Stimulated activated naive CD4-positive, alpha-beta T cell treated with Interleukin-2 at 50 U/mL for 16 hours (primary cell): ENCODE measurements around the gene PRR33.
"Not testable (repeated sequence)": the region's sequence is repeated elsewhere in the genome, so short reads cannot be mapped to it uniquely, and the experiment has no call there.

Experiments used
- DNase-seq: peaks from one replicate; lab custom pipeline; 2025; lab: John Stamatoyannopoulos, UW

Gene PRR33

DNA sequence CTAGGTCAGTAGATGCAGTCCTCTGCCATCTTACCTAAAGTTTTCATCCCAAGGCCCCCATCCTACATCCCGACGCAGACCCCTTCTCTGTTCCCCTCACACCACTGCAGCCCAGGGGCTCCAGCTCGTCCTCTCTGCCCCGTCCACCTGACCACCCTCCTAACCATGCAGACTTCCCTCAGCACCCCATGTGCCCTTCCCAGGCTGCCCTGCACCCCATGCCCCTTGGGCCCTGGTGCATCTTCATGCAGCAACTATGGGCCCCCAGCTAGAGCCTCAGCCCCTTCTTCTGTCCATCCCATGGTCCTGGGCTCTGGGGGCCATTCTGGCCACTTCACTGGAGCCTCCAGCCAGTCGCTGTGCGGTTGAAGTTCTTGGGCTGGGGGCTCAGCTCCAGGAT lies 2.9 kb downstream of the PRR33 start:
- DNase-seq, result no peak

DNA sequence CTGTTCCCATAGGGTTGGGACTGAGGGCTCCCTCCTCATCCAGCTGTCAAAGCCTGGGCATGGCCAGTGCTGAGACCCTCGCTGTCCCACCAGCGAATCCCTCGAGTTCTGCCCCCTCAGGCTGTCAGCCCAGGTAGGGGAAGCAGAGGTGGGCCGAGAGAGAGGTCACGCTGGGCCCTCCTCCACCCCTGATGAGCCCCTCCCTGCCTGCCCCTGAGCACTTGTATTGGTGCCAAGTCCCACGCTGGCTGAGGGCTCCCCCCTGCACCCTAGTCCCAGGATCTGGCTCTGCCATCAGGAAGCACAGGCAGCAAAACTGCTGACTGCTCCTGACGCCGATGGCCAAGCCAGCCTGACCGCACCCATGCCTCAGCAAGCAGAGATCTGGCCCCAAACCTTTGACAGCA lies 3.3 kb downstream of the PRR33 start:
- no peak for DNase-seq

DNA sequence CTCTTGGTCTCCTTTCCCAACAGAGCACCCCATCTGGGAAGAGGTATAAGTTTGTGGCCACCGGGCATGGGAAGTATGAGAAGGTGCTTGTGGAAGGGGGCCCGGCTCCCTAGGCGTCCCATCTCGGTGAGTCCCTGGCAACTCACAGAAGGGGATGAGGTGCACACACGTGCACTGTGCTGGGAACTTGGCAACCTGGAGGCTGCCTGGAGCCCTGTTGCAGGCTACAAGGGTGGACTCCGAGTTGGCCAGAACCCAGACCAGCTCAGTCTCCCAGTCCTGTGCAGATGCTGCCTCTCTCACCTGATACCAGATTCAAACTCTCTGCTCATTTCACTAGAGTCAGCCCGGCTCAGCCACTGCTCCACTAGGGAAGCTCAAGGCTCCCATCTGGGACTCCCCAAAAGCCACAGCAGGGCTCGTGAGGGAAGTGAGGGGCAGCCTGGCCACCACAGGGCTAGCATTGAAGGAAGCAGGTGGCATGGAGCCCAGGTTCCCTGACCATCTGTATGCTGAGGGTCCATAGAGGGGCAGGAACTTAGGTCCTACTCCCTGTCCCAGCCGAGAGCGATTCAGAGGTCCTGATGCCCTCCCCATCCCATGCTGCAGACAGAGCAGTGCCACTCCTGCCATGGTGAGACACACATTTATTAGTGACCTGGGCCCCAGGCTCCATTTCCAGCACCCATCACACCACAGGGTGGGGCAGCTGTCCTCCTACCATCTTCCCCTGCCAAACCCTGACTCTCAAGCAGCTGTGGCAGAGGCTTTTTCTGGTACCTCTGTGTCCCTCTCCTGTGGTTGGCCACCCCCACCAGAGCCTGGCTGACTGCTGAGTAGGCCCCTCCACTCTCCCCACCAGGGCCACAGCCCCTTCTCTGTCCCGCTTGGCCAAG lies 4.0 kb downstream of the PRR33 start:
- DNase-seq, result no peak

DNA sequence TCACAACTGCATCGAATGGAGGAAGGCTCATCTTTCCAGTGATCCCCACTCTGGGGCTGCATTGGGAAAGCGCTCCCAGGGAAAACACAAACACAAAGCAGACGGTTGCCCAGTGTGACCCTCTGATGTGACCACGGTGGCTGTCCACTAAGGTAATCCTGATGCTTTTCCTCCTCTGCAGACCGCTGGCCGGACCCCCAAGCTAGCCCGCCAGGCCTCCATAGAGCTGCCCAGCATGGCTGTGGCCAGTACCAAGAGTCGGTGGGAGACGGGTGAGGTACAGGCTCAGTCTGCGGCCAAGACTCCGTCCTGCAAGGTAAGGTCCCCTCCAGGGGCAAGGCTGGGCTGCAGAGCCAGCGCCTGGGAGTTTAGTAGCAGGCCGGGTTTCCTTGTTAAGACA lies 5.1 kb downstream of the PRR33 start:
- not testable (repeated sequence) for DNase-seq

DNA sequence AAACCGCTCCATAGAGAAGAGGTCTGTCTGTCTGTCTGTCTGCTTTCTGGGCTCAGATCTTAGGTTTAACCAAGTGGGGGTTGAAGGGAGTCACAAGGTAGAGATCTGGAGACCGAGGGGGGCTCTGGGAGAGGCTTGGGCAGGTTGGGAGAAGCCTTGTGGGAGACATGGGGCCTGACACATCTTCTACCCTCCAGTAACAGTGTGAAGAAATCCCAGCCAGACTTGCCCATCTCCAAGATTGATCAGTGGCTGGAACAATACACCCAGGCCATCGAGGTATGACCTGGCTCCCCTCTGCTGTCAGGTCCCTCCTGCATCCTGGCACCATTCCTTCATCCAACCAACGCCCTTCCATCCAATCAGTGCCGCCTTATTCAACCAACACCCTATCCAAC lies 7.4 kb downstream of the PRR33 start:
- DNase-seq, result no peak

DNA sequence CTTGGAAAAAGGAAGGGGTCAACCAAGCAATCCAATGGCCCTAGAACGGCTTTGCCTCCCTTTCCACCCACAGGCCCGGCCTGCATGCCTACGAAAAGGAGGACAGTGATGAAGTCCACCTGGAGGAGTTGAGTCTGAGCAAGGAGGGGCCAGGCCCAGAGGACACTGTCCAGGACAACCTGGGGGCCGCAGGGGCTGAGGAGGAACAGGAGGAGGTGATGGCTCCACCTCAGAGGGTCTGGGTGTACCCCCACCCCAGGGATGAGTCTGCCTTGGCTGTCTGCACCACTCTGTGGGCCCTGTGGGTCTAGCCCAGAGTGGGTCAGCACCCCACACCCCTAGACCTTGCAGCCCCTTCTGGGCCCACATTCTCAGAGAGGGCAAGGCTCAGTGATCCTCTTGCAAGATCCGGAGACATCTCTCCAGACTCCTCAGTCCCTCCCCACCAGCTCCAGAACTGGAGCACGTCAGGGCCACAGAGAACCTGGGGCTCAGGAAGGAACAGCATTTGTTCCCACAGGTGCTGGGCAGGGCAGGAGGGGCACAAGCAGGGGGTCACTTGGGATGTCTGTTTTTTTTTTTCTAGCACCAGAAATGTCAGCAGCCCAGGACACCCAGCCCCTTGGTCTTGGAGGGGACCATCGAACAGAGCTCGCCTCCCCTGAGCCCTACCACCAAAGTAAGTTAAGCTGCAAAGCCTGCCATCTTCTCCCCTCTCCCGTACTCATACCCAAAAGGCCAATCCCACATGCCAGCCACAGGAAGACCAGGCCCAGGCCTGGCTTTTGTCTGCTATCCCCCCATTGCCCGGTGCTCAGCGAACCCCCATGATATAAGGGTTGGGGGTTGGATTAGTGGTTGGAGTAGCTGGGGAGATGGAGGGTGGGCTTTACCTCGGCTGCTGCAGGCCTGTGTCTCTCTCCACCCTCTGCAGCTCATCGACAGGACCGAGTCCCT lies 8.1 kb downstream of the PRR33 start:
- DNase-seq, result no peak

DNA sequence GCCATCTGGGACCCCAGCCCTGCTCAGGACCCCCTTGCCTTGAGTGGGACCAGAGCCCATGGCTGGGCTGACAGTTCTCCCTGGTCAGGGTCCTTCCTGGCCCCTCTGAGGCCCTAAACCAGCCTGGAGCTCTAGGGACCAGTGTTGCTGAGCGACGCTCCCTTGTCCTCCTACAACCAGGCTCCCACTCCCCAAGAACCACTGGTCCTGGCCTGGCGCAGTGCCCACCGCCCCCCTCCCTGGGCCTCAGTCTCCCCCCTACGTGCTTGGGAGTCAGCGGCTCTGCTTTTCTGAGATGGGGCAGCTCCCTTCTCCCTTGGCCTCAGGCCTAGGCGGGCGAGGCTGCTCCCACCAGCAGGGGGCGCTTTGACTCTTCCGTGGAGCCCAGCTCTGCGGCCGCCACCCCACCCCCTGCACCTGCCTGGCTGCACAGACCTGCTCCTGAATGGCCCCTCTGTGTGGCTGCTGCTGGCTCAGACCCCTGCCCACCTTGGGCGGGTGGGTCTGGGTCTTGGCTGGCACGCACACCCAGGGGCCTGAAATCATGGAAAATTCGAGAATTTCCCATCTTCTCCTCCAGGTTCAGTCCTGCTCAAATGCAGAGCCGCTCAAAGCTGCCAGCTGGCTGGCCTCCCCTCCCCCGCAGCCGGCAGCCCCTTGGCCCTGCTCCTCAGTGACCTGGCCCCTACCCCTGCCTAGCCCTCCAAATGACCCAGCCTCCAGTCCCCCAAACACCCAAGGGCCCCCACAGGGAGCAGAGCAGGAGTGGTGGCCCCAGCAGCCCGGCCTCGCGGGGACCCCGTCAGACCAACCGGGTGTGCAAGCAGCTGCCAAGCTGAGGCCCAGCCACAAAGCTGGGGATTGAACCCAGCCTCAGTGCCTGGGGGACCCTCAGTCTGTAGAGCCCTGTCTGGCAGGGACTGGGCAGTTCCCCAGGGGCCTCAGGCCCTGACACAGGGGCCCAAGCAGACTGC lies 9.1 kb downstream of the PRR33 start:
- peak; percentile 67 for DNase-seq

DNA sequence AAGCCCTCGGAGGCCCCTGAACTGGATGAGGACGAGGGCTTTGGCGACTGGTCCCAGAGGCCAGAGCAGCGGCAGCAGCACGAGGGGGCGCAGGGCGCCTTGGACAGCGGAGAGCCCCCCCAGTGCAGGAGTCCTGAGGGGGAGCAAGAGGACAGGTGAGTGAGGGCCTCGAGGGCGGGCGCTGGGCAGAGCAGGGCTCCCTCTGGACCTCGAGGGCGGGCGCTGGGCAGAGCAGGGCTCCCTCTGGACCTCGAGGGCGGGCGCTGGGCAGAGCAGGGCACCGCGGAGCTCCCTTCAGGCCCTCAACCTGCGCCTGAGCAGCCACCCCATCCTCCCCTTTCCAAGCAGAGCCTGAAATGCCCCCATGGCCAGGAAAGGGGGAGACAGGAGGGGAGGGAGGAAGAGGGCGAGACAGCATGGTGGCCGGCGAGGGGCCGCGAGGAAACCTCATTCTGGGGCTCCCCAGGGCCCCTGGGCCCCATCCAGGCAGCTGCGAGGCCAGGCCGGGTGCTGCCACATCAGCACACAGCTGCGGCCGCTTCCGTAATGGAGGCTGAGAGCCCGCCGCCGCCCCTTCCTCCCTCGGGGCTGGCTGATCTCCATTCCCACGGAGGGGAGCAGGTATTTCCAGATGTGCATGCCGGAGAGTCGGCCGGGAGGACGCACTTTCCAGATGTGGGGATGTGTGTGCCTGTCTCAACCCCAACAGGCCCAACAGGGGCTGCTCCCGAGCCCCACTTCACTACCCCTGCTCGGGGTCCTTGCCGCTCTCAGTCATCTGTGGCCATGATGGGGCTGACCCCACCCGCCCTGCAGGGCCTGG lies 10.0 kb downstream of the PRR33 start:
- no peak for DNase-seq

DNA sequence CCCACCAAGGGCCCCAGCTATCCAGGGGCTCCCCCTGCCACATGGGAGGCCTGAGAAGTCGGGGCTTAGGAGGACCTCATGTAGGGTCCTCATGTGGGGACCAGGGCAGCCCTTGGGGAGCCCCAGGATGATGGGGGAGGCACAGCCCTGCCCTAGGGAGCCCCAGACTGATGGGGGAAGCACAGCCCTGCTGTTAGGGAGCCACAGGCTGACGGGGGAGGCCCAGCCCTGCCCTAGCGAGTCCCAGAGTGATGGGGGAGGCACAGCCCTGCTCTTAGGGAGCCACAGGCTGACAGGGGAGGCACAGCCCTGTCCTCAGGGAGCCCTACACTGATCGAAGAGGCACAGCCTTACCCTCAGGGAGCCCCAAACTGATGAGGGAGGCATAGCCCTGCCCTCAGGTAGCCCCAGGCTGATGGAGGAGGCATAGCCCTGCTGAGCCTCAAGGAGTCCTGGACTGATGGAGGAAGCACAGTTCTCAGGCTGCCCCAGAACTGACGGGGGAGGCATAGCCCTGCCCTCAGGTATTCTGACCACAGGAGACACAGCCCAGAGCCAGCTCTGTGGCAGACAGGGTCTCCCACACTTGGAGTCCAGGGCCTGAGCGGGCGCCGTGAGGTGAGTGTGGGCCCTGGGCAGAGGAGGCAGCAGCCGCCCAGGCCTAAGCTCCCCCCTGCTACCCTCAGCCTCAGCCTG lies 10.8 kb downstream of the PRR33 start:
- DNase-seq, result no peak

DNA sequence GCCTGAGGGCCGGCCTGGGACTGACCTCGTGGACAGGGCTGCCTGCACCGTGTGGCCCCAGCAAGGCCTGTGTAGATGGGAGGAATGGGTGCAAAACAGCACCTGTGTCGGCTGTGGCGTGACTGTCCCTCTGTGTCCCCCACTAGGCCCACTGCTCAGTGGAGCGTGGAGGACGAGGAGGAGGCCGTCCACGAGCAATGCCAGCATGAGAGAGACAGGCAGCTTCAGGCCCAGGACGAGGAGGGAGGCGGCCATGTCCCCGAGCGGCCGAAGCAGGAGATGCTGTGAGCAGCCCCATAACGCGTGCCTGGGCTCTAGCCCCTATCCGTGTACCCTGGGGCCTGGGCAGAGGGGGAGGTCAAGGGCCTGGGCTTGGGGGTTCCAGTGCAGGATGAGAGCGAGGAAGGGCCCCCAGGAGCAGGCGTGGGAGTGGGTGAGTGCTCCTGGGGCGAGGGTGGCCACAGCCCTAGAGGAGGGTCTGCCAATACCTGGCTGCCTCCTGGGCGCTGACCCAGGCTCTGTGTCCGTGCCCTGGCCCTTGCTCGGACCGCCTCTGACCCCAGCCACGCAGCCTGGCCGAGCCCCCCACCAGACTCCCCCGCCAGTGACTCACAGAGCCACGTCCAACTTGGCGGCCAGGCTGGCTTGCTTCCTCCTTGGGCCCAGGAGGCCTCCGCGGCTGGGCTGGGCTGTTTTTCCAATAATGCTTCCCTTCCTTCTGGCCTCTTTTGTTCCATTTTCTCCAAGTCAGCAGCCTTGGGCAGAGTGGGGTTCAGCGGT lies 11.6 kb downstream of the PRR33 start:
- no peak for DNase-seq

DNA sequence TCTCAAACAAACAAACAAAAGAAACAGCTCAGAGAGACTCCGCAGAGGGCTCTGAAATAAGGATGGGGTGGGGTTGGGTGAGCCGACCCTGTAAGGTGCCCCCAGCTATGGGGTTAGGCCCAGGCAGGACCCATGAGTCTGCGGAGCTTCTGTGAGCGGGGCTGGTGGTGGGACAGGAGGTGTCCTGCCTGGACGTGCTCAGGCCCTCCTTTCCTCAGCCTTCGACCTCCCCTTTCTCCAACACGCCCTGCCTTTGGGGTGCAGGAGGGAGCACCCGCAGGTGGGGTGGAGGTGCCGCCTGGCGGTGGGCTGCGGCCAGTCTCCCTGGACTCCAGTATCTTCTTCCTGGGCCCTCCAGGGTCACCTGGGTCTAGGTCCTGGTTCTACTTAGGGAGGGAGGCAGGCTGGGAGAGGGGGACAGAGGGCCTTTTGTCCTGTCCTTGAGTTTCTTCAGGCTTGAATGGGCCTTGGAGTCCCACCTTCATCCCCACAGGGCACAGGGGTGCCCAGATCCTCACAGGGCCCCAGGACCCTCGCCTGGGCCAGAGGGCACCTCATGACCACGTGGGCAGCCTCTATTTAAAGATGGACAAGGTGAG lies 12.3 kb downstream of the PRR33 start:
- DNase-seq, result no peak

DNA sequence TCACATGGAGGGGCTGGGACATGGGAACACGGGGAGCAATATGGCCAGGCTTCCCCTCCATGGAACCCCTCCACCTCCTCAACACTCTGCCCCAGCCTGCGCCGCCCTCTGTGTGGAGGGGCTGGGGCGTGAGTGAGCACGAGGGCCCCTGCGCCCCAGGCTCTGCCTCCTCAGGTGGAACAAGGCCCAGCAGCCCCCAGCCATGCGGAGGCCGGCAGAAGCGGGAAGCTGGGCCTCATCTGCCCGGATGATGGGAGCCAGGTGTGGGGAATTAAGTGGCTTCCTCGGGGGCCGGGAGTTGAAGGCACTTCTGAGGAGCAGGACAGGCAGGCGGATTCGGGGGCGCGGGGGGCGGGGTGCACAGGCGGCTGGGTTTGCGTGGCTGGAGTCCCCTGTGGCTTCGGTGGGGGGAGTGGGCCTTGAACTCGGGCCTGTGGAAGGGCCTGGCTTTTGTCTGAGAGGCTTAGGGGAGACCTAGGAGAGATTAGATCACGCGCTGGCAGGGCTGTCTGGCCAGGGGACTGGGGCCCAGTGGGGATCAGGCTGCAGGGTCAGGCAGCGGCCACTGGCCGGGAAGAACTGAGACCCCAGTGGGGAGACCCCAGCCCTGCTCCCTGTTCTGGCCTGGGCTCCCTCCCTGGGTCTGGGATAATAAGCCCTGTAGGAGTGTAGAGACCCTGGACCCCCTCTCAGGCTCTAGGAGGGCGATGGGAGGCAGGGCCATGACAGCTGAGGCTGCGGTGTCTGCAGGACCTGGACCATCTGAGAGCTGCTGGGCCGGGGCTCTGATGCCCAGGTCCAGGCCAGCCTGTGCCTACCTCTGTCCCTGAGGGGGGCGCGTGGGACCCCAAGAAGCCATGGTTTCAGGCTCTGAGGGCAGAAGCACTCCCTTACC lies 13.3 kb downstream of the PRR33 start:
- DNase-seq, result no peak

DNA sequence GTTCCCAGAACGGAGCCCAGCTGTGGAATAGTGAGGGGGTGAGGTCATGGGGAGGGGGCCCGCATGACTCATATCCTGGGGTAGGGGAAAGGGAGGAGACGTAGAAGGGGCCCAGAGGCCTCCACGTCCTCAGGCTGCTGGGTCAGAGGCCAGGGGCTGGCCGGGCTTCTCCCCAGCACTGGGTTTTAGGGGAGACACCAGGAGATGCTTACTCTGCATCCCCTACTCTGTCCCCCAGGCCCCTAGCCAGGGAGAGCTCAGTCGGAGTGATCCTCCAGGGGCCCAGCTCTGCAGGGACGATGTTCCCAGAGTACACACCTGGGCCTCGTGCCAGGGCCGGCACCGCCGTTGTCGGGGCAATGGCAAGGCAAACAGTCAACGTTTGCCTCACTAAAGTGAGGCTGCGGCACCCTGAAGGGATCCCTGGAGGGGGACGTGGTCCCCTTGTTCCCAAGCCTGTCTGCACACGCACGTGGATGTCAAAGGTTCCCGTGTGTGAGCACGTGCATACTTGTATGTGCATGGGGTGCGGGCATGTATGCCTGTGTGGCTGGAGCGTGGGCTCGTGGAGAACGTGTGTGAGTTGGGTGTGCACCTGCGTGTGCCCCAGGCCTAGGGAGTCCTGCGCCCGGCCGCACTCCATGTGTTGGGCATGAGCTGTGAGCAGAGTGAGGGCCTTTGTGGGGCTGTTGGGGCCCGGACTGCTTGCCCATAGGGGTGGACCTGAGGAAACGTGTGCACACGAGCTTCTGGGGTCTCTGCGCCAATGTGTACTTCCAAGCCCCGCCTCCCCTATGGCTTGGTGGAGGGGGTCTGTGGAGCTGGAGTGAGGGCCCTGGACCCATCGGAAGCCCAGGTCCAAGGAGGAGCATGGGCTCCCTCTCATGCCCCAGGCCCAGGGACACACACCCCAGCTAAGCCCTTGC lies 14.2 kb downstream of the PRR33 start:
- no peak for DNase-seq

DNA sequence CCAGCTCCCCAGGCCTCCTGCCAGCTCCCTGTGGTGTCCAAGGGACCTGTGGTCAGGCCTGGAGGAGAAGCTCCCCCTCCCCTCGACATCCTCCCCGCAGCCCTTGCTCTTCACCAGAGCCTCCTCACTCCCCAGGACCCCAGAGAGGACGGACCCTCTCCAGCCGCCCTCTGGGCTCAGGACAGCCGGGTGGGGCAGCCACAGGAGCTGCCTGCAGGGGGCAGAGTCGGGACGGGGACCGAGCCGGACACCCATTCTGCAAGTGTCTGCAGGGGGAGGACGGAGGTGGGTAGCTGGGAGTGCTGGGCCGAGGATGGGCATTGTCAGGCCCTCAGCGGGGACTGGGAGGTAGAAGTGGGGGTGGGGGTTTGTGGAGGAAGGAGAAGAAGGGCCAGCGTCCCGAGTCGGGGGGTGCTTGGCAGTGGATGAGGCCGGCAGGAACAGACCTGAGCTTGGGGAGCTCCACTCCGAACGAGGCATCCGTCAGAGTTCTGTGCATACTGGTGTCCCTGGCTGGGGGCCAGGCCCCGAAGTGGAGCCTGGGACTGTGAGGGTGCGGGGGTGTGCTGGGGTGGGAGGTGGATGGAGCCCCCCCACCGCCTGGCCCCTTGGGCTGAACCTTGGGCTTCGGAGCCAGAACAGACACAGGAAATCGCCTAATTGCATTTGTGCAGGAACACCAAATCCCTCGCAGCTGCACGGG lies 15.2 kb downstream of the PRR33 start:
- no peak for DNase-seq

DNA sequence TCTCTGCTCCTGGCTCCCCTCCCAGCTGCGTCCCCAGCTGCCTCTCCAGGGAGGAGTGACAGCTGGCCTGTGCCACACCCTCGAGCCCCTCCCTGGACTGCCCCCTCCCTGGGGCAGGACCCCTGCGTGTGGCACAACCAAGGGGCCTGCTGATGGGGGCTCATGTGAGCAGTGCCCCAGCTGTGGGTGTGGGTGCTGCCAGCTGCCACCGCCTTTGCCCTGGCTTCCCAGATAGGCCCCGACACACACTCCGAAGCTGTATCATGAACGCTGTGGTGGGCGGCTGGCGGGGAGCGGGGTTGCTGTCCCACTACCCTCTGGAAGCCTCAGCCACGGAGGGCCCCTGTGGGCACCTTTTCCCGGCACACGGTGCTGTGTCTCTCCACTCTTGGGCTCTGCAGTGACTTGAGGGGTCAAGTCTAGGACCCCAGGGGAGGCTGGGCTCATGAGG lies 15.8 kb downstream of the PRR33 start:
- DNase-seq, result not testable (repeated sequence)
